ENCODE results near the gene PODXL2.

The PODXL2 gene

DNA sequence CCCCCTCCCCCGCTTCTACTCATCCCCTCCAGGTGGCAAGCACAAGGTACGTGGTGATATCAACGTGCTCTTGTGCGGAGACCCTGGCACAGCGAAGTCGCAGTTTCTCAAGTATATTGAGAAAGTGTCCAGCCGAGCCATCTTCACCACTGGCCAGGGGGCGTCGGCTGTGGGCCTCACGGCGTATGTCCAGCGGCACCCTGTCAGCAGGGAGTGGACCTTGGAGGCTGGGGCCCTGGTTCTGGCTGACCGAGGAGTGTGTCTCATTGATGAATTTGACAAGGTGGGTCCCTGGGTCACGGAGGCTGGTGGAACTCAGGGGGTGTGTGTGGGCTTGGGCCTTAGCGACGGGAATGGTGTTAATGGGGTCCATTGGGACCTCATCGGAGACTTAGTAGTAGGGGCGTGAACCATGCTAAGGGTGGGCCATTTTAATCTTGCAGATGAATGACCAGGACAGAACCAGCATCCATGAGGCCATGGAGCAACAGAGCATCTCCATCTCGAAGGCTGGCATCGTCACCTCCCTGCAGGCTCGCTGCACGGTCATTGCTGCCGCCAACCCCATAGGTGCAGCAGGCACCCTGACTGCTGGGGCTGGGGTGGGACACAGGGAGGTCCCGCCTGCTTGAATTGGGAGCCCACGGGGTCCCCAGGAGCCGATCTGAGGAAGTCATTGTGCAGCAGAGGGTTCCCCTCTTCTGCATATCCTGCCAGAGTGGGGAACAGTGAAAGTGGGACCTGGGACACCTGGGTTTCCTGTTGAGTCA is 12.0 kb upstream of the PODXL2 start:
- peaks cover 0 to 53% (median 14%) of the 10 kb centered on the region in 3 donors for H3K36me3 ChIP-seq

DNA sequence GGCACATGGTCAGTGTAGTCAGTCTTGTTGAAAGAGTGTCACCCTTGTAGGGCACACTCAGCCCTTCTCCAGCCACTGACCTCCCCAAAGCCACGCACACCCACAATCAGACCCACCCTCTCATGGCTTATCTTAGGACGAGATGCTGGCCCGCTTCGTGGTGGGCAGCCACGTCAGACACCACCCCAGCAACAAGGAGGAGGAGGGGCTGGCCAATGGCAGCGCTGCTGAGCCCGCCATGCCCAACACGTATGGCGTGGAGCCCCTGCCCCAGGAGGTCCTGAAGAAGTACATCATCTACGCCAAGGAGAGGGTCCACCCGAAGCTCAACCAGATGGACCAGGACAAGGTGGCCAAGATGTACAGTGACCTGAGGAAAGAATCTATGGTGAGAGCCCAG is 10.1 kb upstream of the PODXL2 start:
- Histone ChIP-seq H3K27me3 (no peaks in the 10 kb centered on the region), H3K4me1 (no peaks in the 10 kb centered on the region), H3K36me3 (peaks cover 0 to 58% (median 14%) of the 10 kb centered on the region in 3 donors), H3K9me3 (no peaks in the 10 kb centered on the region), H3K4me3 (no peak overlapping the region), H3K27ac (no peak overlapping the region)
- intact Hi-C loops (cut with DNase I; ENCODE audit: low total_unique reads): no loop called here
- DNase-seq: no peak
- TF ChIP-seq, protein P1, sequence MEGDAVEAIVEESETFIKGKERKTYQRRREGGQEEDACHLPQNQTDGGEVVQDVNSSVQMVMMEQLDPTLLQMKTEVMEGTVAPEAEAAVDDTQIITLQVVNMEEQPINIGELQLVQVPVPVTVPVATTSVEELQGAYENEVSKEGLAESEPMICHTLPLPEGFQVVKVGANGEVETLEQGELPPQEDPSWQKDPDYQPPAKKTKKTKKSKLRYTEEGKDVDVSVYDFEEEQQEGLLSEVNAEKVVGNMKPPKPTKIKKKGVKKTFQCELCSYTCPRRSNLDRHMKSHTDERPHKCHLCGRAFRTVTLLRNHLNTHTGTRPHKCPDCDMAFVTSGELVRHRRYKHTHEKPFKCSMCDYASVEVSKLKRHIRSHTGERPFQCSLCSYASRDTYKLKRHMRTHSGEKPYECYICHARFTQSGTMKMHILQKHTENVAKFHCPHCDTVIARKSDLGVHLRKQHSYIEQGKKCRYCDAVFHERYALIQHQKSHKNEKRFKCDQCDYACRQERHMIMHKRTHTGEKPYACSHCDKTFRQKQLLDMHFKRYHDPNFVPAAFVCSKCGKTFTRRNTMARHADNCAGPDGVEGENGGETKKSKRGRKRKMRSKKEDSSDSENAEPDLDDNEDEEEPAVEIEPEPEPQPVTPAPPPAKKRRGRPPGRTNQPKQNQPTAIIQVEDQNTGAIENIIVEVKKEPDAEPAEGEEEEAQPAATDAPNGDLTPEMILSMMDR (IDR thresholded peaks at IDR 0.05): no peak

More for the DNA sequence above, 12.0 kb upstream of the PODXL2 start:
- TF ChIP-seq, protein P1 (IDR thresholded peaks at IDR 0.05): no peak
- H3K4me1 ChIP-seq: peaks cover 0 to 13% (median 7%) of the 10 kb centered on the region in 4 donors
- no peak overlapping the region for H3K27ac ChIP-seq
- intact Hi-C loops (cut with DNase I; ENCODE audit: low total_unique reads): no loop called here
- no peak overlapping the region for H3K4me3 ChIP-seq
- H3K27me3 ChIP-seq: no peaks in the 10 kb centered on the region
- no peaks in the 10 kb centered on the region for H3K9me3 ChIP-seq
- DNase-seq: no peak

DNA sequence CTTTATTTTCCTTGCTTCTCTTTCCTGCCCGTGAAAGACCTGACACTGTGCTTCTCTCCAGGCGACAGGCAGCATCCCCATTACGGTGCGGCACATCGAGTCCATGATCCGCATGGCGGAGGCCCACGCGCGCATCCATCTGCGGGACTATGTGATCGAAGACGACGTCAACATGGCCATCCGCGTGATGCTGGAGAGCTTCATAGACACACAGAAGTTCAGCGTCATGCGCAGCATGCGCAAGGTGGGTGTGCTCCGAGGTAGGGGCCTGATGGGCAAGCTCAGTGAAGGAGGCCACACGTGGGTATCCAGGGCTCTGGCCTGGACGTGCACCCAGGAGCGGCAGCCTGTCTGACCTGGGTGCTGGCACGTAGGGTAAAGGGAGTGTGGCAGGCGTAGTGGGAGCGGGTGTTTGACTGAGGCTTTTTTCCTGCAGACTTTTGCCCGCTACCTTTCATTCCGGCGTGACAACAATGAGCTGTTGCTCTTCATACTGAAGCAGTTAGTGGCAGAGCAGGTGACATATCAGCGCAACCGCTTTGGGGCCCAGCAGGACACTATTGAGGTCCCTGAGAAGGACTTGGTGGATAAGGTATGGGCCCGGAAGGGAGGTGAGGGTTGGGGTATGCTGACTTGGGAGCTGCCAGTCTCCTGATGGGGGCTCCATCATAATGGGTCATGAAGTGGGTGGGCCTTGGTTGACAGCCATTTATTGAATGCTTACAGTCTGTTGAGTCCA is 8.2 kb upstream of the PODXL2 start:
- H3K4me1 ChIP-seq: no peaks in the 10 kb centered on the region
- no peak overlapping the region for H3K4me3 ChIP-seq
- no peak overlapping the region for H3K27ac ChIP-seq
- intact Hi-C loops (cut with DNase I; ENCODE audit: low total_unique reads): no loop called here
- TF ChIP-seq, protein P1 (IDR thresholded peaks at IDR 0.05): no peak
- no peaks in the 10 kb centered on the region for H3K9me3 ChIP-seq
- no peaks in the 10 kb centered on the region for H3K27me3 ChIP-seq
- H3K36me3 ChIP-seq: peaks cover 0 to 52% (median 14%) of the 10 kb centered on the region in 3 donors
- no peak for DNase-seq

DNA sequence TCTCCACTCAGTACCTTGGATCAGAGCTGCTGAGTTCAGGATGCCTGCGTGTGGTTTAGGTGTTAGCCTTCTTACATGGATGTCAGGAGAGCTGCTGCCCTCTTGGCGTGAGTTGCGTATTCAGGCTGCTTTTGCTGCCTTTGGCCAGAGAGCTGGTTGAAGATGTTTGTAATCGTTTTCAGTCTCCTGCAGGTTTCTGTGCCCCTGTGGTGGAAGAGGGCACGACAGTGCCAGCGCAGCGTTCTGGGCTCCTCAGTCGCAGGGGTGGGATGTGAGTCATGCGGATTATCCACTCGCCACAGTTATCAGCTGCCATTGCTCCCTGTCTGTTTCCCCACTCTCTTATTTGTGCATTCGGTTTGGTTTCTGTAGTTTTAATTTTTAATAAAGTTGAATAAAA is 7.0 kb upstream of the PODXL2 start:
- Histone ChIP-seq H3K4me3 (no peak overlapping the region), H3K9me3 (no peaks in the 10 kb centered on the region), H3K4me1 (no peaks in the 10 kb centered on the region), H3K27ac (no peak overlapping the region), H3K27me3 (no peaks in the 10 kb centered on the region), H3K36me3 (peaks cover 0 to 41% (median 6%) of the 10 kb centered on the region in 3 donors)
- TF ChIP-seq, protein P1 (IDR thresholded peaks at IDR 0.05): no peak
- intact Hi-C loops (cut with DNase I; ENCODE audit: low total_unique reads): no loop called here
- DNase-seq: no peak

DNA sequence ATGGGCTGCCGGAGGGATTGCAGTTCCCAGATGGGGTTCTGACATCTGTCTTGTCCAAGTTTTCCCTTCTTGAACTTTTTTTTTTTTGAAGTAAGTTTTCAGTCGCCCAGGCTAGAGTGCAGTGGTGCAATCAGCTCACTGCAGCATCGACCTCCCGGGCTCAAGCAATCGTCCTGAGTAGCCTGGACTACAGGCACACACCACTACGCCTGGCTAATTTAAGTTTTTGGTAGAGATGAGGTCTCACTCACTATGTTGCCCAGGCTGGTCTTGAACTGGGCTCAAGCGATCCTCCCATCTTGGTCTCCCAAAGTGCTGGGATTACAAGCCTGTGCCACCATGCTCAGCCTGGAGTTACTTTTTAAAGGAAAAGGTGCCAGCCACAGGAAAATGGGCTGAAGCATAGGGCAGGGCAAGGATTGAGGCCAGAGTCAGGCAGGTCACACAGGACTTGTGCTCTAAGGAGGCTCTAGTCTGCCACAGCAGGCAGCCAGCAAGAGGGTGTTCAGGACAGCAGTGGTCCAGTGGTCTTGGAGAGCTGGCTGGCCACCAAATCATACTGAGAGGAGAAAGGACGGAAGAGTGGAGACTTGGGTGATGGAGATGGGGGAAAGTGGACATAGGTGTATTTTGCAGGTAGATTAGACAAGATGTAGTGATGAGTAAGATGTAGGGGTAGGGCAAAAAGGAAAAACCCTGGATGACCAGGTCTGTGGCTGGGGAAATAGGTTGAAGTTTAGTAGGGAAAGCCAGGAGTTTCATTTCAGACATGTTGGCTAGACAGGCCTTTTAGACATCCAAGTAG is 6.0 kb upstream of the PODXL2 start:
- H3K27me3 ChIP-seq: no peaks in the 10 kb centered on the region
- H3K4me1 ChIP-seq: no peaks in the 10 kb centered on the region
- H3K4me3 ChIP-seq: no peak overlapping the region
- TF ChIP-seq, protein P1 (IDR thresholded peaks at IDR 0.05): no peak
- DNase-seq: no peak
- intact Hi-C loops (cut with DNase I; ENCODE audit: low total_unique reads): no loop called here
- H3K9me3 ChIP-seq: no peaks in the 10 kb centered on the region
- H3K36me3 ChIP-seq: peaks cover 0 to 31% (median 0%) of the 10 kb centered on the region in 3 donors
- no peak overlapping the region for H3K27ac ChIP-seq
